Kidney (tissue), 14 donors: ENCODE measurements around the gene TSC22D4. TPM values are rescaled to one million over a fixed set of nuclear protein-coding genes. Genes with fewer than 3 reads are reported as not detected.
"Not testable (repeated sequence)": the region's sequence is repeated elsewhere in the genome, so short reads cannot be mapped to it uniquely, and the experiment has no call there.

Source experiments
- DNase-seq, 5 donors: peaks; one replicate each; pipeline ENCODE4 v3.0.0-alpha.2; 2013 to 2020
- FAIRE-seq: peaks from 2 replicates; lab custom pipeline; 2012; peaks lifted over from hg19 to GRCh38; lab: Jason Lieb, UNC
- H3K27ac ChIP-seq, 2 donors: one replicate each; pipeline ENCODE4 v1.7.0; 2013; ENCODE audit warnings: low read depth in 2 of 2, low read length in 2 of 2, inconsistent platforms in 1 of 2
- H3K27me3 ChIP-seq: one replicate; pipeline ENCODE4 v1.7.1; 2013; ENCODE audit warnings: low read length, inconsistent platforms; ENCODE audit not compliant: control insufficient read depth, insufficient read depth
- H3K36me3 ChIP-seq, 3 donors: one replicate each; pipeline versions ENCODE4 v1.7.0 to v1.7.1; 2013; ENCODE audit warnings: low read length in 3 of 3, control low read depth in 1 of 3, inconsistent platforms in 1 of 3; ENCODE audit not compliant: insufficient read depth in 3 of 3, control insufficient read depth in 2 of 3
- H3K4me1 ChIP-seq, 3 donors: one replicate each; pipeline versions ENCODE4 v1.7.0 to v1.7.1; 2013; ENCODE audit warnings: low read length in 3 of 3, inconsistent platforms in 1 of 3, low read depth in 1 of 3; ENCODE audit not compliant: control insufficient read depth in 2 of 3, insufficient read depth in 2 of 3
- H3K4me3 ChIP-seq, 3 donors: one replicate each; pipeline versions ENCODE4 v1.7.0 to v1.8.1; 2013; ENCODE audit warnings: low read length in 3 of 3, control low read depth in 1 of 3, inconsistent platforms in 1 of 3
- H3K9ac ChIP-seq, 3 donors: one replicate each; pipeline versions ENCODE4 v1.7.0 to v1.7.1; 2013; ENCODE audit warnings: low read length in 3 of 3, control low read depth in 1 of 3, inconsistent platforms in 1 of 3
- H3K9me3 ChIP-seq, 3 donors: one replicate each; pipeline versions ENCODE4 v1.7.0 to v1.7.1; 2013; ENCODE audit warnings: low read length in 3 of 3, control low read depth in 1 of 3, inconsistent platforms in 1 of 3; ENCODE audit not compliant: control insufficient read depth in 2 of 3, insufficient read depth in 1 of 3
- CTCF ChIP-seq: IDR thresholded peaks from 3 replicates; pipeline ENCODE4 v1.5.1; 2012; ENCODE audit warnings: mild to moderate bottlenecking, moderate library complexity, borderline replicate concordance; ENCODE audit not compliant: insufficient read depth; ENCODE audit errors: extremely low read depth
- intact Hi-C: fragments of 100-400 bp; cut with DNase I; formaldehyde crosslinking; loops from one replicate; pipeline ENCODE4 v1.11.1; 2022
- polyA plus RNA-seq: library from polyadenylated mRNA; stranded (reverse); fragments of 350-450 nt; fragmentation: Illumina TruSeq; extraction: RNeasy Lipid Tissue Mini Kit (QIAGEN cat#74804); gene quantifications from one replicate; pipeline ENCODE4 v1.2.3, GENCODE V29; 2014; ENCODE audit warnings: low read depth, low replicate concordance; ENCODE audit not compliant: insufficient read depth
- total RNA-seq: library from RNA; stranded (reverse); fragmentation: NEBNext Ultra II Directional; extraction: Animal tissue kit (Norgen Biotek cat#: 25700); gene quantifications from one replicate; pipeline ENCODE4 v1.2.1, GENCODE V29; 2021
- donor health status: control.
- donor health status: control.
- donor health status: control.
- donor health status: control.
- donor health status: control.
- donor health status: DM: yes; HTN: yes; CAD: no.
- donor health status: Normal renal cell carcinoma (clear cell type).

Gene TSC22D4
- total and polyA plus RNA-seq, 2 donors from 2014 or later, result 61.5 to 67.0 TPM

DNA sequence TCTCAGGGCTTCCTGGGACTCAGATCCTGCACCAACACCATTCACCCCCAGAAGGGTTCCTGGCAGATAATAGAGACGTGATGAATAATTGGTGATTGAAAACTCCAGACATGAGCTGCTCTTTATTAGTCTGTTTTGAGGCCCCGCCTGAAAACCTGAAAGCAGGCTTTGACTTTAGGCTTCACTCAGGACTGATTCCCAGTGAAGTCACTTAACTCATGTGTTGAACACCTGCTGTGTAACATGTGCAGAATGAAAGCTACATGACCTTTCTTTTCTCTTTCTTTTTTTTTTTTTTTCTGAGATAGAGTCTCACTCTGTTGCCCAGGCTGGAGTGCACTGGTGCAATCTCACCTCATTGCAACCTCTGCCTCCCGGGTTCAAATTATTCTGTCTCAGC is 23.8 kb downstream of the TSC22D4 start:
- H3K4me1 ChIP-seq, result peaks cover 0 to 2% (median 0%) of the 10 kb centered on the region in 3 donors
- H3K36me3 ChIP-seq, result no peaks in the 10 kb centered on the region
- intact Hi-C loops, result no loop called here
- no peak for DNase-seq
- H3K27ac ChIP-seq, result no peak overlapping the region
- H3K4me3 ChIP-seq, result no peak overlapping the region
- no peaks in the 10 kb centered on the region for H3K9me3 ChIP-seq
- no peak for FAIRE-seq
- H3K27me3 ChIP-seq, result no peaks in the 10 kb centered on the region
- TF ChIP-seq CTCF, result no peak
- H3K9ac ChIP-seq, result no peak overlapping the region

GRCh38 chr7:100453854-100454253 is 25.2 kb downstream of the TSC22D4 start:
- H3K27me3 ChIP-seq, H3K36me3 ChIP-seq, H3K9me3 ChIP-seq, H3K27ac ChIP-seq, intact Hi-C loops, FAIRE-seq, DNase-seq, H3K4me1 ChIP-seq, H3K9ac ChIP-seq, H3K4me3 ChIP-seq: not testable (repeated sequence)

DNA sequence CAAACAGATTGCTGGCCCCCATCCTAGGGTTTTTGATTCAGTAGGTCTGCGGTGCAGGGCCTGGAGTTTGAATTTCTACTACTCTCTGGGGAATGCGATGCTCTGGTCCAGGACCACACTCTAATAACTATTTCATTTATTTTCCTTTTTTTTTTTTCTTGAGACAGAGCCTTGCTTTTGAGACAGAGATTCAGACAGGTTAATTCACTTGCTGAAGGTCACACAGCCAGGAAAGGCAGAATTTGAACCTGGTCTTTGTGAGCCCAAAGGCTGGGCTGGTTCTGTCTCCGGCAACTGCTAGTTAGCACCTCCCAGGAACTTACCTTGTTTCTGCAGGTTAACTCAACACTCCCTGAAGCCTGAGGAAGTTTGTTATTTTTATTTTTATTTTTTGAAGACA is 26.5 kb downstream of the TSC22D4 start:
- no peaks in the 10 kb centered on the region for H3K27me3 ChIP-seq
- DNase-seq (no peak), FAIRE-seq (no peak)
- no peak overlapping the region for H3K9ac ChIP-seq
- no peaks in the 10 kb centered on the region for H3K36me3 ChIP-seq
- H3K4me3 ChIP-seq, result no peak overlapping the region
- no peaks in the 10 kb centered on the region for H3K9me3 ChIP-seq
- H3K4me1 ChIP-seq, result peaks cover 0 to 3% (median 0%) of the 10 kb centered on the region in 3 donors
- intact Hi-C loops, result no loop called here
- H3K27ac ChIP-seq, result no peak overlapping the region
- TF ChIP-seq CTCF, result no peak

- H3K4me1 ChIP-seq, result peaks cover 0 to 3% (median under 1%) of the 10 kb centered on the region in 3 donors
- no peak for DNase-seq
- no peak for TF ChIP-seq CTCF
- H3K27me3 ChIP-seq, result no peaks in the 10 kb centered on the region
- H3K4me3 ChIP-seq, result no peak overlapping the region
- no peak overlapping the region for H3K27ac ChIP-seq
- no peak overlapping the region for H3K9ac ChIP-seq
- no peaks in the 10 kb centered on the region for H3K9me3 ChIP-seq
- intact Hi-C loops, result no loop called here
- H3K36me3 ChIP-seq, result no peaks in the 10 kb centered on the region
- FAIRE-seq, result no peak
Measured at GRCh38 chr7:100449190-100449795, 29.7 kb downstream of the TSC22D4 start.

DNA sequence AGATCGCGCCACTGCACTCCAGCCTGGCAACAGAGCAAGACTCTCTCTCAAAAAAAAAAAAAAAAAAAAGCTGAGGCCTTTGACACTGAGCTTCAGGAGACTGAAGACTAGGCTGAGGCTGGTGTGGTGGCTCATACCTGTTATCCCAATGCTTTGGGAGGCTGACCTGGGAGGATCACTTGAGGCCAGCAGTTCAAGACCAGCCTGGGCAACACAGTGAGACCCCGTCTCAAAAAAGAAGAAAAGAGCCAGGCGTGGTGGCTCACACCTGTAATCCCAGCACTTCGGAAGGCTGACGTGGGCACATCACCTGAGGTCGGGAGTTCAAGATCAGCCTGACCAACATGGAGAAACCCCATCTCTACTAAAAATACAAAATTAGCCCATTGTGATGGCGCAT is 31.7 kb downstream of the TSC22D4 start:
- not testable (repeated sequence) for FAIRE-seq, H3K36me3 ChIP-seq

More for the DNA sequence above, 31.7 kb downstream of the TSC22D4 start:
- peak in 1 of 5 donors; percentile 6 for DNase-seq
- H3K4me1 ChIP-seq, H3K27me3 ChIP-seq, H3K9me3 ChIP-seq, H3K27ac ChIP-seq, H3K9ac ChIP-seq, H3K4me3 ChIP-seq, intact Hi-C loops: not testable (repeated sequence)
